ENCODE measurements around the gene MAPK7.
A peak's percentile ranks its signal among the peaks of the same experiment; 100 is the strongest.

Gene MAPK7

GRCh38 chr17:19341211-19341631 is 37.1 kb upstream of the MAPK7 start:
- Histone ChIP-seq H3K9ac (ENCODE audit: insufficient read length) (no peak overlapping the region), H3K36me3 (ENCODE audit: insufficient read depth, low read length) (no peaks in the 10 kb centered on the region)
- no peak for TF ChIP-seq FOXP2 (optimal IDR thresholded peaks at IDR 0.05; ENCODE audit: control extremely low read depth, extremely low read length, insufficient read depth)
- no peak for TF ChIP-seq EZH2 (IDR thresholded peaks at IDR 0.05)
- TF ChIP-seq POLR2AphosphoS5 (IDR thresholded peaks at IDR 0.05; ENCODE audit: borderline replicate concordance, low read depth, low read length): no peak

GRCh38 chr17:19341641-19342610 is 36.4 kb upstream of the MAPK7 start:
- Histone ChIP-seq H3K36me3 (ENCODE audit: insufficient read depth, low read length) (no peaks in the 10 kb centered on the region), H3K9me3 (ENCODE audit: low read depth, low read length) (no peaks in the 10 kb centered on the region), H3K4me3 (peak overlapping the region; percentile 22; the same call in 1 of the 2 replicates), H3K27ac (peak overlapping the region; percentile 25; the same call in 1 of the 2 replicates), H3K9ac (ENCODE audit: insufficient read length) (no peak overlapping the region)
- DNase-seq (ENCODE audit: low read depth, low spot score): no peak
- TF ChIP-seq EZH2 (IDR thresholded peaks at IDR 0.05): no peak
- no peak for TF ChIP-seq FOXP2 (optimal IDR thresholded peaks at IDR 0.05; ENCODE audit: control extremely low read depth, extremely low read length, insufficient read depth)
- no peak for TF ChIP-seq POLR2AphosphoS5 (IDR thresholded peaks at IDR 0.05; ENCODE audit: borderline replicate concordance, low read depth, low read length)

More at GRCh38 chr17:19341211-19341631, 37.1 kb upstream of the MAPK7 start:
- Histone ChIP-seq H3K9me3 (ENCODE audit: low read depth, low read length) (no peaks in the 10 kb centered on the region), H3K4me3 (no peak overlapping the region), H3K27ac (no peak overlapping the region)
- DNase-seq (ENCODE audit: low read depth, low spot score): no peak

GRCh38 chr17:19342611-19343255 is 35.6 kb upstream of the MAPK7 start:
- Histone ChIP-seq H3K36me3 (ENCODE audit: insufficient read depth, low read length) (no peaks in the 10 kb centered on the region), H3K9ac (ENCODE audit: insufficient read length) (no peak overlapping the region), H3K27ac (peak overlapping the region; percentile 25; the same call in 1 of the 2 replicates), H3K9me3 (ENCODE audit: low read depth, low read length) (no peaks in the 10 kb centered on the region), H3K4me3 (no peak overlapping the region)
- no peak for DNase-seq (ENCODE audit: low read depth, low spot score)
- TF ChIP-seq POLR2AphosphoS5 (IDR thresholded peaks at IDR 0.05; ENCODE audit: borderline replicate concordance, low read depth, low read length): no peak
- TF ChIP-seq EZH2 (IDR thresholded peaks at IDR 0.05): no peak
- TF ChIP-seq FOXP2 (optimal IDR thresholded peaks at IDR 0.05; ENCODE audit: control extremely low read depth, extremely low read length, insufficient read depth): no peak

- H3K36me3 ChIP-seq (ENCODE audit: insufficient read depth, low read length): no peaks in the 10 kb centered on the region
- H3K9me3 ChIP-seq (ENCODE audit: low read depth, low read length): no peaks in the 10 kb centered on the region
- no peak for TF ChIP-seq POLR2AphosphoS5 (IDR thresholded peaks at IDR 0.05; ENCODE audit: borderline replicate concordance, low read depth, low read length)
- TF ChIP-seq EZH2 (IDR thresholded peaks at IDR 0.05): no peak
- TF ChIP-seq FOXP2 (optimal IDR thresholded peaks at IDR 0.05; ENCODE audit: control extremely low read depth, extremely low read length, insufficient read depth): no peak
- no peak for DNase-seq (ENCODE audit: low read depth, low spot score)
- H3K4me3 ChIP-seq: no peak overlapping the region
- H3K27ac ChIP-seq: no peak overlapping the region
- no peak overlapping the region for H3K9ac ChIP-seq (ENCODE audit: insufficient read length)
Observed at GRCh38 chr17:19343256-19343630, 35.1 kb upstream of the MAPK7 start.

GRCh38 chr17:19343671-19344151 is 34.6 kb upstream of the MAPK7 start:
- Histone ChIP-seq H3K27ac (no peak overlapping the region), H3K9ac (ENCODE audit: insufficient read length) (no peak overlapping the region), H3K36me3 (ENCODE audit: insufficient read depth, low read length) (no peaks in the 10 kb centered on the region), H3K9me3 (ENCODE audit: low read depth, low read length) (no peaks in the 10 kb centered on the region), H3K4me3 (no peak overlapping the region)
- no peak for DNase-seq (ENCODE audit: low read depth, low spot score)
- TF ChIP-seq EZH2 (IDR thresholded peaks at IDR 0.05) (no peak), POLR2AphosphoS5 (IDR thresholded peaks at IDR 0.05; ENCODE audit: borderline replicate concordance, low read depth, low read length) (no peak), FOXP2 (optimal IDR thresholded peaks at IDR 0.05; ENCODE audit: control extremely low read depth, extremely low read length, insufficient read depth) (no peak)

- Histone ChIP-seq H3K27ac (no peak overlapping the region), H3K36me3 (ENCODE audit: insufficient read depth, low read length) (no peaks in the 10 kb centered on the region), H3K9me3 (ENCODE audit: low read depth, low read length) (no peaks in the 10 kb centered on the region), H3K4me3 (no peak overlapping the region), H3K9ac (ENCODE audit: insufficient read length) (no peak overlapping the region)
- no peak for TF ChIP-seq FOXP2 (optimal IDR thresholded peaks at IDR 0.05; ENCODE audit: control extremely low read depth, extremely low read length, insufficient read depth)
- DNase-seq (ENCODE audit: low read depth, low spot score): no peak
Observed at GRCh38 chr17:19344311-19345066, 33.8 kb upstream of the MAPK7 start.

- H3K9ac ChIP-seq (ENCODE audit: insufficient read length): no peak overlapping the region
- H3K27ac ChIP-seq: no peak overlapping the region
- TF ChIP-seq POLR2AphosphoS5 (IDR thresholded peaks at IDR 0.05; ENCODE audit: borderline replicate concordance, low read depth, low read length) (no peak), EZH2 (IDR thresholded peaks at IDR 0.05) (no peak), FOXP2 (optimal IDR thresholded peaks at IDR 0.05; ENCODE audit: control extremely low read depth, extremely low read length, insufficient read depth) (no peak)
- H3K4me3 ChIP-seq: no peak overlapping the region
- no peak for DNase-seq (ENCODE audit: low read depth, low spot score)
- H3K9me3 ChIP-seq (ENCODE audit: low read depth, low read length): no peaks in the 10 kb centered on the region
- H3K36me3 ChIP-seq (ENCODE audit: insufficient read depth, low read length): no peaks in the 10 kb centered on the region
Observed at GRCh38 chr17:19345067-19345460, 33.2 kb upstream of the MAPK7 start.
